COR-L47 (cell line): Measurements from ENCODE around the gene FANCC.
"Not testable (repeated sequence)": the region's sequence is repeated elsewhere in the genome, so short reads cannot be mapped to it uniquely, and the experiment has no call there.

Source experiments
- DNase-seq: peaks from one replicate; lab custom pipeline; 2025; lab: John Stamatoyannopoulos, UW

FANCC gene

GRCh38 chr9:95229230-95229915 lies 88.1 kb downstream of the FANCC start:
- no peak for DNase-seq

GRCh38 chr9:95226921-95227320 lies 90.6 kb downstream of the FANCC start:
- no peak for DNase-seq

- no peak for DNase-seq
These were observed 91.8 kb downstream of the FANCC start for GRCh38 chr9:95225726-95226106.

GRCh38 chr9:95225076-95225725 lies 92.3 kb downstream of the FANCC start:
- no peak for DNase-seq

- DNase-seq: no peak
These were observed 93.0 kb downstream of the FANCC start for GRCh38 chr9:95224376-95225019.

GRCh38 chr9:95220352-95220751 lies 97.2 kb downstream of the FANCC start:
- not testable (repeated sequence) for DNase-seq

GRCh38 chr9:95218773-95219172 lies 98.7 kb downstream of the FANCC start:
- no peak for DNase-seq

GRCh38 chr9:95217936-95218335 lies 99.6 kb downstream of the FANCC start:
- DNase-seq: no peak

GRCh38 chr9:95215336-95215898 lies 102.1 kb downstream of the FANCC start:
- DNase-seq: no peak

GRCh38 chr9:95213117-95213516 lies 104.4 kb downstream of the FANCC start:
- DNase-seq: no peak

- DNase-seq: no peak
These were observed 106.5 kb downstream of the FANCC start for GRCh38 chr9:95211028-95211427.

GRCh38 chr9:95207403-95207802 lies 110.1 kb downstream of the FANCC start:
- no peak for DNase-seq

- no peak for DNase-seq
These were observed 111.4 kb downstream of the FANCC start for GRCh38 chr9:95206143-95206542.

- no peak for DNase-seq
These were observed 112.8 kb downstream of the FANCC start for GRCh38 chr9:95204710-95205109.

GRCh38 chr9:95204310-95204709 lies 113.2 kb downstream of the FANCC start:
- DNase-seq: no peak

GRCh38 chr9:95203019-95203418 lies 114.5 kb downstream of the FANCC start:
- not testable (repeated sequence) for DNase-seq

- DNase-seq: no peak
These were observed 115.3 kb downstream of the FANCC start for GRCh38 chr9:95202076-95202681.

GRCh38 chr9:95201206-95201605 lies 116.3 kb downstream of the FANCC start:
- DNase-seq: no peak

- DNase-seq: no peak
These were observed 119.7 kb downstream of the FANCC start for GRCh38 chr9:95197692-95198271.

GRCh38 chr9:95193480-95193879 lies 124.0 kb downstream of the FANCC start:
- no peak for DNase-seq

- no peak for DNase-seq
These were observed 124.4 kb downstream of the FANCC start for GRCh38 chr9:95193067-95193466.

GRCh38 chr9:95192631-95193030 lies 124.9 kb downstream of the FANCC start:
- DNase-seq: no peak
